Loucy (cell line): ENCODE data around the gene PPP2R5C.
"Not testable (repeated sequence)": the region's sequence is repeated elsewhere in the genome, so short reads cannot be mapped to it uniquely, and the experiment has no call there.

Experiments used
- EZH2phosphoT487 ChIP-seq: fragments of 200-600 bp; IDR thresholded peaks from 2 replicates; pipeline ENCODE4 v1.6.1; 2018; ENCODE audit warnings: antibody characterized with exemption, mild to moderate bottlenecking, moderate library complexity, borderline replicate concordance
- TF ChIP-seq, protein P1 (sequence below): fragments of 200-600 bp; sonication (generic); conservative IDR thresholded peaks from 2 replicates; pipeline ENCODE4 v1.5.1; 2014; ENCODE audit warnings: mild to moderate bottlenecking, antibody characterized with exemption, low read length

DNA sequence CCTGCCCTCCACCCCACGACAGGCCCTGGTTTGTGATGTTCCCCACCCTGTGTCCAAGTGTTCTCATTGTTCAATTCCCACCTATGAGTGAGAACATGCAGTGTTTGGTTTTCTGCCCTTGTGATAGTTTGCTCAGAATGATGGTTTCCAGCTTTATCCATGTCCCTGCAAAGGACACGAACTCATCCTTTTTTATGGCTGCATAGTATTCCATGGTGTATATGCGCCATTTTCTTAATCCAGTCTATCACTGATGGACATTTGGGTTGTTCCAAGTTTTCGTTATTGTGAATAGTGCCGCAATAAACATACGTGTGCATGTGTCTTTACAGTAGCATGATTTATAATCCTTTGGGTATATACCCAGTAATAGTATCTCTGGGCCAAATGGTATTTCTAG is 17.1 kb upstream of the PPP2R5C start:
- TF ChIP-seq, protein P1, sequence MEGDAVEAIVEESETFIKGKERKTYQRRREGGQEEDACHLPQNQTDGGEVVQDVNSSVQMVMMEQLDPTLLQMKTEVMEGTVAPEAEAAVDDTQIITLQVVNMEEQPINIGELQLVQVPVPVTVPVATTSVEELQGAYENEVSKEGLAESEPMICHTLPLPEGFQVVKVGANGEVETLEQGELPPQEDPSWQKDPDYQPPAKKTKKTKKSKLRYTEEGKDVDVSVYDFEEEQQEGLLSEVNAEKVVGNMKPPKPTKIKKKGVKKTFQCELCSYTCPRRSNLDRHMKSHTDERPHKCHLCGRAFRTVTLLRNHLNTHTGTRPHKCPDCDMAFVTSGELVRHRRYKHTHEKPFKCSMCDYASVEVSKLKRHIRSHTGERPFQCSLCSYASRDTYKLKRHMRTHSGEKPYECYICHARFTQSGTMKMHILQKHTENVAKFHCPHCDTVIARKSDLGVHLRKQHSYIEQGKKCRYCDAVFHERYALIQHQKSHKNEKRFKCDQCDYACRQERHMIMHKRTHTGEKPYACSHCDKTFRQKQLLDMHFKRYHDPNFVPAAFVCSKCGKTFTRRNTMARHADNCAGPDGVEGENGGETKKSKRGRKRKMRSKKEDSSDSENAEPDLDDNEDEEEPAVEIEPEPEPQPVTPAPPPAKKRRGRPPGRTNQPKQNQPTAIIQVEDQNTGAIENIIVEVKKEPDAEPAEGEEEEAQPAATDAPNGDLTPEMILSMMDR, result not testable (repeated sequence)
- not testable (repeated sequence) for TF ChIP-seq EZH2phosphoT487
